Smooth muscle cell of bladder (primary cell): ENCODE measurements around the gene CAND2. TPM values are rescaled to one million over a fixed set of nuclear protein-coding genes. Genes with fewer than 3 reads are reported as not detected.

ENCODE experiments used
- total RNA-seq: library from RNA; depleted of rRNA; stranded (reverse); fragments of >200 nt; gene quantifications from 2 replicates; pipeline ENCODE4 v1.2.3, GENCODE V29; 2014

Gene CAND2
- 3.1 and 3.2 TPM in 2 replicates for total RNA-seq

GRCh38 chr3:12796171-12797123 lies at the start of gene CAND2:
Gene CAND2 (plus strand): TSS chr3:12796680. CDS start chr3:12796721, 41 bp downstream.

GRCh38 chr3:12759097-12759679 lies 37.3 kb upstream of the CAND2 start, which contains the start of gene TMEM40:
Gene TMEM40 (minus strand): TSS chr3:12759259. CDS start chr3:12749832, 9,427 bp downstream.

GRCh38 chr3:12841149-12841969 lies 44.9 kb downstream of the CAND2 start, which contains the start of gene RPL32:
Gene RPL32 (minus strand): TSS chr3:12841565. CDS start chr3:12840237, 1,328 bp downstream.

Other genes with a start within 250 kb of the CAND2 start
- gene MKRN2, start 239.6 kb upstream of the CAND2 start, total RNA-seq, result 31.5 and 34.1 TPM in 2 replicates
- 96.1 and 114 TPM in 2 replicates for gene RAF1, start 132.6 kb upstream of the CAND2 start, total RNA-seq
- not detected in 2 replicates for gene TMEM40, start 37.4 kb upstream of the CAND2 start, total RNA-seq
- 2,212 and 2,795 TPM in 2 replicates for gene RPL32, start 44.9 kb downstream of the CAND2 start, total RNA-seq